Uterus (tissue), 2 donors: ENCODE data around the gene MYO9A.

Experiments
- CTCF ChIP-seq, 4 experiments: fragments of 200-600 bp in 2 of 4; fragments of 450-650 bp in 2 of 4; sonication (generic) in 2 of 4; IDR thresholded peaks; one replicate each; pipeline ENCODE4 v1.5.1; 2016 to 2019; ENCODE audit warnings: antibody characterized with exemption in 4 of 4, mild to moderate bottlenecking in 2 of 4, moderate library complexity in 1 of 4
- POLR2A ChIP-seq, 2 donors: fragments of 450-650 bp; IDR thresholded peaks; one replicate each; pipeline ENCODE4 v1.6.1; 2016; ENCODE audit warnings: antibody characterized with exemption in 2 of 2, mild to moderate bottlenecking in 1 of 2, moderate library complexity in 1 of 2

- TF ChIP-seq POLR2A (IDR thresholded peaks at IDR 0.05) (no peak), CTCF (IDR thresholded peaks at IDR 0.05) (no peak)
Measured at GRCh38 chr15:72127724-72128322, 9.9 kb upstream of the MYO9A start.
